KOPT-K1 (cell line): ENCODE measurements around the gene KRTAP2-4.
"Not testable (repeated sequence)": the region's sequence is repeated elsewhere in the genome, so short reads cannot be mapped to it uniquely, and the experiment has no call there.

Source experiments
- H3K27ac ChIP-seq: fragments of 200-600 bp; sonication (generic); 2 replicates; pipeline ENCODE4 v1.5.1; 2016; ENCODE audit warnings: antibody characterized with exemption, mild to moderate bottlenecking, low read depth, low read length; ENCODE audit not compliant: poor library complexity, severe bottlenecking
- H3K36me3 ChIP-seq: fragments of 200-600 bp; sonication (generic); 2 replicates; pipeline ENCODE4 v1.5.1; 2017; ENCODE audit warnings: antibody characterized with exemption, mild to moderate bottlenecking, low read length, moderate library complexity; ENCODE audit not compliant: insufficient read depth
- H3K9me3 ChIP-seq: fragments of 200-600 bp; sonication (generic); 2 replicates; pipeline ENCODE4 v1.5.1; 2017; ENCODE audit warnings: antibody characterized with exemption, low read length, mild to moderate bottlenecking; ENCODE audit not compliant: insufficient read depth, poor library complexity, severe bottlenecking

Gene KRTAP2-4

DNA sequence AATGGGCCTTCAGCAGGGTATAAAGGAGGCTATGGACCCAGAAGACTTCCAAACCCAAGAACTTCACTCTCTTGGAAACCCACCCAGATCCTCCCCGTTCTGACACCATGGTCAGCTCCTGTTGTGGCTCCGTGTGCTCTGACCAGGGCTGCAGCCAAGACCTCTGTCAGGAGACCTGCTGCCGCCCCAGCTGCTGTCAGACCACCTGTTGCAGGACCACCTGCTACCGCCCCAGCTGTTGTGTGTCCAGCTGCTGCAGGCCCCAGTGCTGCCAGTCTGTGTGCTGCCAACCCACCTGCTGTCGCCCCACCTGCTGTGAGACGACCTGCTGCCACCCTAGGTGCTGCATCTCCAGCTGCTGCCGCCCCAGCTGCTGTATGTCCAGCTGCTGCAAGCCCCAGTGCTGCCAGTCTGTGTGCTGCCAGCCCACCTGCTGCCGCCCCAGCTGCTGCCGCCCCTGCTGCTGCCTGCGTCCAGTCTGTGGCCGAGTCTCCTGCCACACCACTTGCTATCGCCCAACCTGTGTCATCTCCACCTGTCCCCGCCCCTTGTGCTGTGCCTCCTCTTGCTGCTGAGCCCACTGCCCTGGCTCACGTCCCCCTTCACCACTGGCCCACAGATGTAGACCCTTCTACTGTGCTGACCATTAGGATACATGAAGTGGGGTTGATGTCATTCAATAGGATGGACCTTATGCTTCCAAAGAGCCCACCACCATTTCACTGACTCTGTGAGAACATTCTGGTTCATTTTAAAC lies 18.6 kb upstream of the KRTAP2-4 start, which contains the start of gene KRTAP4-7:
TSS of gene KRTAP4-7 (plus strand) at position 51 of the 757 bp plus-strand sequence. CDS start at position 108, 57 bp downstream.
- H3K36me3 ChIP-seq, H3K27ac ChIP-seq, H3K9me3 ChIP-seq: not testable (repeated sequence)

DNA sequence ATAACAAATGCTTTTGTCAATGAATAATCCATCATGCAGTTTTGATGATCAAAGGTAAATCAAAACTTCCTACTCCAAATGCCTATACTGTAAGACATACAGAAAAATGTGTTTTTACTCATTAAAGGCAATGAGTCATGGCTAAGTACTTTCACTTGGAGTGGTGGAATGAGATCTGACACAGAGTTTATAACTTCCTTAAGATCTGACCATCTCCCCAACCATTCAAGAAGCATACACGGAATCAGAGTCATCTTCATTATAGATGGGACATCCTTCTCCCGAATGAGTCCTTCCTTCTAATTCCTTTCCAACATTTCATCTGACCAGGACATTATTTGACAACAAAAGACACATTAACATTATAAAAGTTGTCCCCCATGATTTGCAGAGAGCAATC lies 17.7 kb upstream of the KRTAP2-4 start:
- H3K9me3 ChIP-seq, H3K36me3 ChIP-seq, H3K27ac ChIP-seq: not testable (repeated sequence)

DNA sequence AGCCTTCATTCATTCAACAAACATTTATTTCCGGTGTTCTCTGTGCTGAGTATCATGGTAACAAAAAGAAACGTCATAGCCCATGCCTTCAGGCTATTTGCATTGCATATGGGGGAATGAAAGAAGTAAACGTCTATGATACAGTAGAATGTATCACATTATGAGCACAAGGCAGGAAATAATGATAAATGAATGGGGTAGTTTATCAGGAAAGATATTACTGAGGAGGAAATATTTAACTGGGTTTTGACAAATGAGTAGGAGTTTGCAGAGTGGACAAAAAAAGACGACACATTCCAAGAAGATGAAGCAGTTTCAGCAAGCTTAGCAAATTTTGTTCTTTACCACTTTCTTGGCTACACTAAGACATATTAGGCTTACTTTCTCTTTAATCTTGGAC lies 16.9 kb upstream of the KRTAP2-4 start:
- no peaks in the 10 kb centered on the region for H3K9me3 ChIP-seq
- H3K36me3 ChIP-seq: no peaks in the 10 kb centered on the region
- H3K27ac ChIP-seq: no peak overlapping the region

DNA sequence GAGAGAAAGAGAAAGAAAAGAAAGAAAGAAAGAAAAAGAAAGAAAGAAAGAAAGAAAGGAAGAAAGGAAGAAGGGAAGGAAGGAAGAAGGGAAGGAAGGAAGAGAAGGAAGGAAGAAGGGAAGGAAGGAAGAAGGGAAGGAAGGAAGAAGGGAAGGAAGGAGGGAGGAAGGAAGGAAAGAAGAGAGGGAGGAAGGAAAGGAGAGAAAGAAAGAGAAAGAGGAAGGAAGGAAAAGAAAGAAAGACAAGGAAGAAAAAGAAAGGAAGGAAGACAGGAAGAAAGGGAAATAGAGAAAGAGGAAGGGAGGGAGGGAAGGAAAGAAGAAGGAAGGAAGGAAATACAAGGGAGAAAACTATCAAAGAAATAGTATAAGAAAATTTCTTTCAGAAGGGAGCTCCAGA lies 11.1 kb upstream of the KRTAP2-4 start:
- H3K27ac ChIP-seq: no peak overlapping the region
- no peaks in the 10 kb centered on the region for H3K9me3 ChIP-seq
- no peaks in the 10 kb centered on the region for H3K36me3 ChIP-seq

DNA sequence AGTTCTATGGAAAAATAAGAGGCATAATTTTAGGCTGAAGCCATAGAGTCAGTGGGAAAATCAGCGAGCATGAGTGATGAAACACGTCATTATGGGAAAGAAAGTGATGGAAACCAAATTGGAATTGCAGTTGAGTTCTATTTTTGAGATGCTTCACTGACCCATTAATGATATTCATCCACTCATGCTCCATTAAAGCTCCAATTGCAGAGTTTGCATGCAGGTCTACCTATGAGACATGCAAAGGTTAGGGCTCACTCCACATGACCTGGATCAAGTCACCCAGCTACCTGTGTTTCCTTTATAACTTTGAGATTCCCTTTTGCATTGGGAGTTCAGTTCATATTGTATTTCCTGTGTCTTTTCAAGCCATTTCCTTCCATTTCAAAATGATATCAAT lies 8.0 kb upstream of the KRTAP2-4 start:
- H3K27ac ChIP-seq: no peak overlapping the region
- no peaks in the 10 kb centered on the region for H3K9me3 ChIP-seq
- H3K36me3 ChIP-seq: no peaks in the 10 kb centered on the region

DNA sequence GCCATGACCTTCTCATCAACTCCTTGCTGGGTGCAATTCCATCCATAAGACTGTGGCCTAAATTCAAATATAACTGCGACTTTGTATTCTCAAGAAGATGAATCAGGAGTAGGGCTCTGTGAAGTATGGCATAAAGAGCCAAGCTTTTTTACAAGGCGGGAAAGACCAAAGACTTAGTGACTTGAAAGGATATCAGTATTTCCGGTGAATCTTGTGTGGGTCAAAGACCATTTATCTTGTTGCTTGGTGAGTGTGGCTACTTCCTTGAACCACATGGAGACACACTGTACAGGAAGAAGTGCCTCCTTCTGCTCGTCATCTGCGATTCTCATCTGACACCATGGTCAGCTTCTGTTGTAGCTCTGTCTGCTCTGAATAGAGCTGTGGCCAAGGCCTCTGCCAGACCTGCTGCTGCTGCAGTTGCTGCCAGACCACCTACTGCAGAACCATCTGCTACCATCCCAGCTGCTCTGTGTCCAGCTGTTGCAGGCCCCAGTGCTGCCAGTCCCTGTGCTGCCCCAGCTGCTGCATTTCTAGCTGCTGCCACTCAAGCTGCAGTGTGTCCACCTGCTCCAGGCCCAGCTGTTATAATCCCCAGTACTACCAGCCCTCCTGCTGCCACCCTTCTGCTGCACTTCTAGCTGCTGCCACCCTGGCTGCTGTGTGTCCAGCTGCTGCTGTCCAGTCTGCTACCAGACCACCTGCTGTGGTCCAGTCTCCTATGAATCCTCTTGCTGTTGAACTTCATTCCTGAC lies 6.1 kb upstream of the KRTAP2-4 start:
- Histone ChIP-seq H3K9me3 (no peaks in the 10 kb centered on the region), H3K27ac (no peak overlapping the region), H3K36me3 (no peaks in the 10 kb centered on the region)

DNA sequence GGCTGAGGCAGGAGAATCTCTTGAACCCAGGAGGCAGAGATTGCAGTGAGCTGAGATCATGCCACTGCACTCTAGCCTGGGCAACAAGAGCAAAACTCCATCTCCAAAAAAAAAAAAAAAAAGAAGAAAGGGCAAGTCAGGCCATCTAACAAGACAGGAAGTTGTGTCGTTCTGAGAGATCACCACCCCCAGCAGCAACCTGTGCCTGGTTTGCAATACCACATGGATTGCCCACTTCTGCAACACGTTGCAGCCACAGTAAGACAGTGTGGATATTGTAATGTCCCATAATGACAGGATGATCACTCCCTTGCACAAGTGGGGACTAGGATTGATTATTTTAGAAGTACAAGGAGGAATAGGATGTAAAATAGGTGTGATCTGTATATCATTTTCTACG lies 3.4 kb upstream of the KRTAP2-4 start:
- no peaks in the 10 kb centered on the region for H3K36me3 ChIP-seq
- H3K9me3 ChIP-seq: no peaks in the 10 kb centered on the region
- no peak overlapping the region for H3K27ac ChIP-seq

DNA sequence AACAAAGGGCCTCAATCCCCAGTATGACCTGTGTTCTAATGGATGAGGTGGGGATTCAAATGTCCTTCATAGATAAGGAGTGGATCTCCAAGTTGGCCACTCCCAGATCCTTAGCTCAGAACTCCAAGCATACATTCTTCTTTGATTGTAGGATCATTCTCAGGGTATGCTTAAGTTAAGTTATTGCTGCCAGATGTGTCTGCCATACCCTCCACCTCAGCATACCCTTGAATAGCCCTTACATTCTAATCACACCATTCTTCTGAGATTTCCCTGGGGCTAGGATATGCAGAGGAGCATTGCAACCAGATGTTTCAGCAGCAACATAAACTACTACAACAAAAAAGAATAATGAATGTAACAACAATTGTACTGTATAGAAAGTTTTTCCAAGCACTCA lies 1.6 kb upstream of the KRTAP2-4 start:
- Histone ChIP-seq H3K27ac (no peak overlapping the region), H3K36me3 (no peaks in the 10 kb centered on the region), H3K9me3 (no peaks in the 10 kb centered on the region)

DNA sequence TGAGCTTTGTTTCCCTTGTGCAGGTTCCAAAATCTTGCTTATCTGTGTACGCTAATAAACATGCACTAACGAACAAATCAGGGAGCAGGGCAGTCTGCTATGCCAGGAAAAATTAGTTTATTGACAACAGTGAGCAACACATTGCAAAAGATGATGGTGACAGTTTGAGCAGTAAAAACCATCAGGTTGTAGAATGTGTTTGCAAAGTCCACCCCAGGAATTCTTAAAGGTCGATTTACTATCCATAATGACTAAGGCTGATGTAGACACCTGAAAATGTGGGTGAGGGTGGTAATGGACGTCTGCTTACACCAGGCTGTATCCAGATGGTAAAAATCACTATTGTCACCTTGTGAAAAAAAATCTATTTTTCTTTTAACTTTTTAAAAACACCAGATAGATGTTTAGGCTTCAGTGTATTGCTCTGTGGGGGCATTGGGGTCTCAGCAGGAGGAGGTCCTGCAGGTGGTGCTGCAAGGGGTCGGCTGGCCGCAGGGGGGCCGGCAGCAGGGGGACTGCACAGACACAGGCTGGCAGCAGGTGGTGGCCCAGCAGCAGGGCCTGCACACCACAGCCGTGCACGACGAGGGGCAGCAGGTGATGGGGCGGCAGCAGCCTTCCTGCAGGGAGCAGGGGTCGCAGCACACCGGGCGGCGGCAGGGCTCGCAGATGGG lies 526 bp downstream of the KRTAP2-4 start:
- H3K27ac ChIP-seq, H3K9me3 ChIP-seq, H3K36me3 ChIP-seq: not testable (repeated sequence)

DNA sequence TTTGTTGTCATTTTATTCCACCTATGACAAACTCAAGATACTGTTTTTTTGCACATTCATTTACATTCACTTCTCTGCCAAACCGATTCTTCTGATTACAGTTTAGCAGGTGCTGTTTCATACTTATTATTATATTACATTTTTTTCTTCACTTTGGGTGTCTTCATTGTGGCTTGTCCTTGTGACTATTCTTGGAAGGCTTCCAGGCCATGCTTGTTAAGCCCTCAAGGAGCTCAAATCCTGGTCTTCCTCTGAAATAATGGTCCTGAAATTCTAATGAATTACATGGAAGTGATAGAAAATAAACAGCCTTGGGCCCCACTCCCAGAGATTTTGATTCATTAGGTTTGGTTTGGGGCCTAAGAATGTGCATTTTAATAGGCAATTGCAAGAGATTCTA lies 1.4 kb downstream of the KRTAP2-4 start:
- Histone ChIP-seq H3K27ac (no peak overlapping the region), H3K36me3 (no peaks in the 10 kb centered on the region), H3K9me3 (no peaks in the 10 kb centered on the region)

DNA sequence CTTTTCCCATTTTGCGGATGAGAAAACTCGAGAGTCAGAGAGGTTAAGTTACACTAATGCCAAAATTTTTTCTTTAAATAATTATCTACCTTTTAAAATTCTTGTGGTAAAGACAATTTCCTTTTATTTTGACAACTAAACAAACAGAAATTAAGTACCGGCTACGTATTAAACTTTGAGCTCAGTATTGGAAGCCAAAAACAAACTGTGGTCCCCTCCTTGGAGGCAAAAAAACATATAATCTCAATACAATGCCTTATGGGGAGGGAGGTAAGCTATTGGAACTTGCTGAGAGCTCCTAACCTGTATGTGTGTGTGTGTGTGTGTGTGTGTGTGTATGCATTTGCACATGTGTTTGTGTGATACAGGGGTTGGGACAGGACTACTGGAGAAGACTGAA lies 2.2 kb downstream of the KRTAP2-4 start:
- no peaks in the 10 kb centered on the region for H3K36me3 ChIP-seq
- no peaks in the 10 kb centered on the region for H3K9me3 ChIP-seq
- H3K27ac ChIP-seq: no peak overlapping the region

DNA sequence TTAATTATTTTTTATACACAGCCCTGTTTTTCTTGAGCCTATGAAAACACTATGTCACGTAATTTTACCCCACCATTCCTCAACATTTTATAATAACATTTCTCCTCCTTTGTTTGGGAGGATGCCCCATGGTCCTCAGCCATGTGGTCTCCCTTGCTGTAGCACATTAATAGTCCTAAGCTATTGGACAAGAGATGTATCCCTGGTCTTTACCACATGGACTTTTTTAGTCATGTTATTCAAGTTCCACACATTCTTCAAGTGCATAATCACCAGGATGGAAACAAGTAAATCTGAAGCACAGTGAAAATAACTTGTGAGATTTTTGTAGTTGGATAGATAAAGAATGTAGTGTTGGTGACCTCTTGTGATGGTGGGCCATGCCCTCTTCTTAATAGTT lies 3.7 kb downstream of the KRTAP2-4 start:
- Histone ChIP-seq H3K9me3 (peaks cover 5% of the 10 kb centered on the region), H3K36me3 (no peaks in the 10 kb centered on the region), H3K27ac (no peak overlapping the region)

DNA sequence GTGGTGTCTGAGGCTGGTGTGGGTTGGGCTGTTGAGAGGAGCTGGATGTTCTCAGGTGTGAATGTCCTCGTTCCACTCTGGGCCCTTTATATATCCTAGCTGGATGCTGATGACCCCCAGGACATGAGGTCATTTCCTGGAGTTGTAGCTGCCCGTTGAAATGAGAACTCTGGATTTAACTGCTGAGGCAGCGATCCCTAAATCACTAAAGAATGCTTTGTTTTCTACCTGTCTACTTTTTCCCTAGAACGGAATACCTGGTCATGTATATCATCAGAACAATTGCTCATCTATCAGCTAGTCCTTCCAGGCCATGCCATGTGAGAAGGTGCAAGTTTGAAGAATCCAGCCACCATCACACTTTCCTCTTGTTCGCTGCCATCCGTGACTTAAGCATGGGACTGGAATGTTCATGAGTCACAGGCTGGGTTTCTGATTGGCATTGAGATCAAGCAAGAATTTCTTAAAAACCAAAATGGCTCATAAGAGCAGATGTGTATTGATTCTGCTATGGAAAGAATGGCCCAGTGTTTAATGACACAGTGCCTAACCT lies 5.6 kb downstream of the KRTAP2-4 start, which contains the start of gene KRTAP2-3:
TSS of gene KRTAP2-3 (minus strand) at position 63 of the 553 bp plus-strand sequence. CDS start 64 bp downstream, outside the sequence.
- Histone ChIP-seq H3K36me3 (no peaks in the 10 kb centered on the region), H3K27ac (no peak within 1 kb of the TSS), H3K9me3 (peaks cover 5% of the 10 kb centered on the region)

DNA sequence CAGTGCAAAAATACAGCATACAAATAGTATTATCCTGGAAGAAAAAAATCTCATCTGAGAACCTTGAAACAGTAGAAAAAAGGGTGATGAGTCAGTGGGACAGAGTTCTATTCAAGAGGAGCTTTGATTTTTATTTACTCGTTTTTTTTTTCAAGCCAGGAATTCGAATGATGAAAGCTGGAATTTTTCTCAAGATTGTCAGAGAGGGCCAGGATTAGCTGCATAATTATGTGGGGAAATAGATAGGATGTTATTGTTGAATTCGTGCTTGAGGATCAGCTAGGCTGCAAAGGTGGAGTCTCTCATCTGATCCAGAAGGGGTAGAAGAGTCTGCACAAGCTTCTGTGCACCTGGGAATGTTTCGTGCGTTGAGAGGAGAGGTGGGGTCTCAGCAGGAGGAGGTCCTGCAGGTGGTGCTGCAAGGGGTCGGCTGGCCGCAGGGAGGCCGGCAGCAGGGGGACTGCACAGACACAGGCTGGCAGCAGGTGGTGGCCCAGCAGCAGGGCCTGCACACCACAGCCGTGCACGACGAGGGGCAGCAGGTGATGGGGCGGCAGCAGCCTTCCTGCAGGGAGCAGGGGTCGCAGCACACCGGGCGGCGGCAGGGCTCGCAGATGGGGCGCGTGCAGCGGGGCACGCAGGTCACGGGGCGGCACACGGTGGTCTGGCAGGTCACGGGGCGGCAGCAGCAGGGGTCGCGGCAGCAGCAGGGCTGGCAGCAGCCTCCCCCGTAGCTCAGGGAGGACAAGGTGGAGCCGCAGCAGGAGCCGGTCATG lies 6.2 kb downstream of the KRTAP2-4 start:
- H3K36me3 ChIP-seq, H3K9me3 ChIP-seq, H3K27ac ChIP-seq: not testable (repeated sequence)
